ENCODE results near the gene MTERF2. TPM values are rescaled to one million over a fixed set of nuclear protein-coding genes. Genes with fewer than 3 reads are reported as not detected.

The MTERF2 gene
- total and polyA plus RNA-seq, 2 donors (not counting 3 experiments of a cell fraction or from before 2014, with no cell fraction given), result 3.4 to 9.6 TPM

GRCh38 chr12:107014055-107014454 is 27.1 kb upstream of the MTERF2 start:
- no peak for FAIRE-seq

GRCh38 chr12:107012736-107013425 is 25.9 kb upstream of the MTERF2 start:
- Histone ChIP-seq H3K4me1 (ENCODE audit: control insufficient read depth, extremely low read depth, insufficient read depth, low read length) (no peaks in the 10 kb centered on the region), H3K36me3 (ENCODE audit: control insufficient read depth in 2 of 2, extremely low read depth in 1 of 2, insufficient read depth in 2 of 2, low read length in 2 of 2) (no peaks in the 10 kb centered on the region), H3K27me3 (ENCODE audit: control insufficient read depth in 2 of 2, insufficient read depth in 2 of 2, low read length in 2 of 2) (no peaks in the 10 kb centered on the region), H4K20me1 (replicated peaks; ENCODE audit: control insufficient read depth, extremely low read depth, insufficient read depth, low read length) (no peaks in the 10 kb centered on the region), H3K4me3 (replicated peaks in 1 of 3; ENCODE audit: insufficient read depth in 1 of 3, low read depth in 1 of 3, low read length in 3 of 3) (no peak overlapping the region), H2AFZ (ENCODE audit: low read depth, low read length) (no peak overlapping the region), H3K79me2 (ENCODE audit: control insufficient read depth, insufficient read depth, low read length) (no peaks in the 10 kb centered on the region), H3K9me1 (replicated peaks; ENCODE audit: control insufficient read depth, extremely low read depth, insufficient read depth, low read length) (no peaks in the 10 kb centered on the region), H3K4me2 (ENCODE audit: insufficient read depth, low read length) (no peak overlapping the region), H3K9ac (replicated peaks; ENCODE audit: extremely low read depth, insufficient read depth, low read length) (no peak overlapping the region), H3K27ac (ENCODE audit: insufficient read depth, low read depth, low read length) (no peak overlapping the region), H3K9me3 (replicated peaks; ENCODE audit: control insufficient read depth, insufficient read depth, low read length) (no peaks in the 10 kb centered on the region)
- CTCF ChIA-PET, result interaction anchor here (1.5 kb wide), 1 partner anchor 92 kb away, joined by 6 read pairs; no protein-coding TSS in a partner anchor
- TF ChIP-seq POLR2AphosphoS5 (IDR thresholded peaks at IDR 0.05; ENCODE audit: insufficient read depth, low read depth, low read length) (no peak), JUN (IDR thresholded peaks at IDR 0.05; ENCODE audit: borderline replicate concordance, insufficient read depth, insufficient read length, low read depth) (no peak)
- no TSS peak for BruUV-seq (replicated peaks)
- dilution Hi-C loops (cut with MboI; ENCODE audit: extremely low pct_ligation_motif_present, low sequenced_read_pairs), result no loop called here
- POLR2A ChIA-PET, result no interaction called here
- intact Hi-C loops (cut with micrococcal nuclease), result no loop called here
- no peak for DNase-seq (ENCODE audit: low read depth, low spot score)
- no peak for FAIRE-seq

More at GRCh38 chr12:107014055-107014454, 27.1 kb upstream of the MTERF2 start:
- no peak overlapping the region for H3K4me3 ChIP-seq (replicated peaks in 1 of 3; ENCODE audit: insufficient read depth in 1 of 3, low read depth in 1 of 3, low read length in 3 of 3)
- H3K4me2 ChIP-seq (ENCODE audit: insufficient read depth, low read length), result no peak overlapping the region
- no peak for DNase-seq (ENCODE audit: low read depth, low spot score)
- dilution Hi-C loops (cut with MboI; ENCODE audit: extremely low pct_ligation_motif_present, low sequenced_read_pairs), result no loop called here
- no peak overlapping the region for H3K9ac ChIP-seq (replicated peaks; ENCODE audit: extremely low read depth, insufficient read depth, low read length)
- no peaks in the 10 kb centered on the region for H3K36me3 ChIP-seq (ENCODE audit: control insufficient read depth in 2 of 2, extremely low read depth in 1 of 2, insufficient read depth in 2 of 2, low read length in 2 of 2)
- no peaks in the 10 kb centered on the region for H3K9me1 ChIP-seq (replicated peaks; ENCODE audit: control insufficient read depth, extremely low read depth, insufficient read depth, low read length)
- H2AFZ ChIP-seq (ENCODE audit: low read depth, low read length), result no peak overlapping the region
- no peaks in the 10 kb centered on the region for H3K9me3 ChIP-seq (replicated peaks; ENCODE audit: control insufficient read depth, insufficient read depth, low read length)
- H3K79me2 ChIP-seq (ENCODE audit: control insufficient read depth, insufficient read depth, low read length), result no peaks in the 10 kb centered on the region
- no peak for TF ChIP-seq GATA2 (IDR thresholded peaks at IDR 0.05; ENCODE audit: insufficient read depth, insufficient read length, low read depth, low read length)
- no peak for TF ChIP-seq EZH2 (IDR thresholded peaks at IDR 0.05; ENCODE audit: borderline replicate concordance, low read depth, low read length, severe bottlenecking)
- no peak for TF ChIP-seq POLR2AphosphoS5 (IDR thresholded peaks at IDR 0.05; ENCODE audit: insufficient read depth, low read depth, low read length)
- TF ChIP-seq FOS (IDR thresholded peaks at IDR 0.05; ENCODE audit: borderline replicate concordance, insufficient read depth, low read length), result no peak
- TF ChIP-seq JUN (IDR thresholded peaks at IDR 0.05; ENCODE audit: borderline replicate concordance, insufficient read depth, insufficient read length, low read depth), result no peak
- TF ChIP-seq MYC (IDR thresholded peaks at IDR 0.05; ENCODE audit: low read depth, low read length), result no peak
- intact Hi-C loops (cut with micrococcal nuclease), result no loop called here
- CTCF ChIA-PET, result interaction anchor here (1.5 kb wide), 1 partner anchor 91 kb away, joined by 6 read pairs; no protein-coding TSS in a partner anchor
- no peaks in the 10 kb centered on the region for H3K27me3 ChIP-seq (ENCODE audit: control insufficient read depth in 2 of 2, insufficient read depth in 2 of 2, low read length in 2 of 2)
- POLR2A ChIA-PET, result no interaction called here
- H3K27ac ChIP-seq (ENCODE audit: insufficient read depth, low read depth, low read length), result no peak overlapping the region
- no peaks in the 10 kb centered on the region for H4K20me1 ChIP-seq (replicated peaks; ENCODE audit: control insufficient read depth, extremely low read depth, insufficient read depth, low read length)
- no TSS peak for BruUV-seq (replicated peaks)
- H3K4me1 ChIP-seq (ENCODE audit: control insufficient read depth, extremely low read depth, insufficient read depth, low read length), result no peaks in the 10 kb centered on the region
